Fibroblast of lung (primary cell): Measurements from ENCODE around the gene FTO.

Experiments used
- CTCF ChIP-seq, 2 donors: IDR thresholded peaks in 1 of 2; conservative IDR thresholded peaks in 1 of 2; 1 replicate in 1 of 2; 2 replicates in 1 of 2; pipeline ENCODE4 v1.5.1; 2011 to 2012; ENCODE audit warnings: low read length in 2 of 2, control low read depth in 1 of 2, inconsistent platforms in 1 of 2, low read depth in 1 of 2, mild to moderate bottlenecking in 1 of 2
- EZH2 ChIP-seq: IDR thresholded peaks from 2 replicates; pipeline ENCODE4 v1.5.1; 2012; ENCODE audit warnings: low read length, control low read depth, mild to moderate bottlenecking; ENCODE audit errors: missing control alignments

DNA sequence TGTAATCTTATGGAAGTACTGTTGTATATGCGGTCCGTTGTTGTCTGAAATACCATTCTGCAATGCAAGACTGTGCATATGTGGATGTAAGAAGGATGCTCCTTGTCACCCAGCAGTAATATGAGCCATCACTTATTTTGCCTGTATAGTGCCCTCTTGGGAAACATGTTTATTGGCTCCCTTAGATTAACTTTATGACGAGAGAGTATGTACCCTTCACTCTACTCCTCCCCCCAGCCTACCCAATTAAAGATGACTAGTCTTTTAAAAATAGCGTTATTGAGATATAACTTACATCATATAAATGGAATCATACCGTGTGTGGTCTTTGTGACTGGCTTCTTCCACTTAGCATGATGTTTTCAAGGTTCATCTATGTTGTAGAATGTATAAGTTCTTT lies 33.6 kb downstream of the FTO start:
- TF ChIP-seq CTCF (conservative IDR thresholded peaks at IDR 0.05 in 1 of 2, IDR thresholded peaks at IDR 0.05 in 1 of 2; ENCODE audit: low read depth in 1 of 2, low read length in 2 of 2) (no peak), EZH2 (no peak)
